Fibroblast of skin of left biceps (primary cell): ENCODE results near the gene ZNF276.
"Not testable (repeated sequence)": the region's sequence is repeated elsewhere in the genome, so short reads cannot be mapped to it uniquely, and the experiment has no call there.

Experiments
- DNase-seq, 2 experiments: peaks; one replicate each; pipeline ENCODE4 v3.0.0-alpha.2; 2013; ENCODE audit warnings: low read depth in 2 of 2

ZNF276 gene

DNA sequence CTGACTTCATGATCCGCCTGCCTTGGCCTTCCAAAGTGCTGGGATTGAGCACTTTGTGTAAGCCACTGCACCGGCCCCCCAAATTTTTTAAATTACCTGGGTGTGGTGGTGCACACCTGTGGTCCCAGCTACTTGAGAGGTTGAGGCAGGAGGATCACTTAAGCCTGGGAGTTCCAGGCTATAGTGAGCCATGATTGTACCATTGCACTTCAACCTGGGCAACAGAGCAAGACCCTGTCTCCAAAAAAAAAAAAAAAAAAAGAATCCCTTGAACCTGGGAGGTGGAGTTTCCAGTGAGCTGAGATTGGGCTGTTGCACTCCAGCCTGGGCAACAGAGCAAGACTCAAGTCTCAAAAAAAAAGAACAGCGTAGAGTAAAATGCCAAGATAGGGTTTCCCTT, 15.2 kb downstream of the ZNF276 start:
- DNase-seq: no peak

DNA sequence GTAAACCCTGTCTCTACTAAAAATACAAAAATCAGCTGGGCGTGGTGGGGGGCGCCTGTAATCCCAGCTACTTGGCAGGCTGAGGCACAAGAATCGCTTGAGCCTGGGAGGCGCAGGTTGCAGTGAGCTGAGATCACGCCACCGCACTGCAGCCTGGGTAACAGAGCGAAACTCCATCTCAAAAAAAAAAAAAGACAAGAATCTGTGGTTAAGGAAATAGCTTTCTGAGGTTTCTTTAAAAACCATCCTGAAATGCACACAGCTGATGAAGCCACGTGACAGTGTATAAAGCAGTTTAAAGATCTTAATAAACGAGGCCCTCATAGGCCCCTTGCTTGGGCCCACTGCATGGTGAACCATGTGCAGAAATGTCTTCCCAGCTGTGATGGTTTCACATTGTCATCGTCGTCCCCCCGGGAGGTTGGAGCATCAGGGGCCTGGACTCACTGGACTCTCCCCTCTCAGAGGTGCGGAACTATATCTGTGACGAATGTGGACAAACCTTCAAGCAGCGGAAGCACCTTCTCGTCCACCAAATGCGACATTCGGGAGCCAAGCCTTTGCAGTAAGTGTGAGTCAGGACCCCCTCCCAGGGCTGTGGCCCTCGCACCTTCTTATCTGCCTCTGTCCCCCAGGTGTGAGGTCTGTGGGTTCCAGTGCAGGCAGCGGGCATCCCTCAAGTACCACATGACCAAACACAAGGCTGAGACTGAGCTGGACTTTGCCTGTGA, 16.2 kb downstream of the ZNF276 start:
- no peak for DNase-seq

DNA sequence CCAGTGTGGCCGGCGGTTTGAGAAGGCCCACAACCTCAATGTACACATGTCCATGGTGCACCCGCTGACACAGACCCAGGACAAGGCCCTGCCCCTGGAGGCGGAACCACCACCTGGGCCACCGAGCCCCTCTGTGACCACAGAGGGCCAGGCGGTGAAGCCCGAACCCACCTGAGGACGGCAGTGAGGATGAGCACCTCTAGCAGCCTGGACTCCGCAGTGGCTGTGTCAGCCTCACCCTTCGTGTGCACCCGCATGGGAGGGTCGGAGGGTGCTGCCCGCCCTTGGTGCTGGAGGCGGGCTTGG, 16.7 kb downstream of the ZNF276 start:
- no peak for DNase-seq

DNA sequence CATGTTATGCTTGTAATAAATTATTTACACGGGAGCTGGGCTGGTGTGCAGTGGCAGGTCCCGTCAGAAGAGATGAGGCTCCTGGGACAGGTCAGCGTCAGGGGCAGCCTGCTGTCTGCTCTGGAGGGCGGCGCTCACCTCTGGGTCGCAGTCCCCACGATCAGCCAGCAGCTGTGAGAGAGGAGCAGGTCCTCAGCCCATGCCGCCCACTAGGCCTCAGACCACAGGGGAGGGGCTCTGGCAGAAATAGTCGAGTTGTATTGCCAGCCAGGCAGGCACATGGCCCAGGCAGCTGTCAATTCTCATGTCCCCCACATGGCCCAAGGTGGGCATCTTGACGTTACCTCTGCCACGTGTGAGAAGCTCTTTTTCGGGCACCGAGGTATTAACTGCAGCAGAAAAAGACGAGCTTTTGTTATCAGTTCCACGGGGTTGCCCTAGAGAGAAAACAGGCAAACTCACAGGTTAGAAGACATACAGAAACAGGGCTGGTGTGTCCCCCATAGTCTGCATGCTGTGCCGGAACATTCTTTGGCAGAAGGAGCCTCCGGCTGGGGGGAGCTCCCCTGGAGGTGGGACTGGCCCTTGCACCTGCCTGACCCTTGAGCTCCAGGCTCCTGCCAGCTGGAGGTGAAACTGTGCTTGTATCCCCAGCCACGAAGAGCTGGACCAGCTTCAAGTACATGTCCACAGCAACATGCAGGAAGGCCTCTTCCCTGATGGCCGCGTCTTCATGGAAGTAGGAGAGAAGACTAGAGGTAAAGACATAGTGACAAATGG, 17.4 kb downstream of the ZNF276 start:
- DNase-seq: no peak

DNA sequence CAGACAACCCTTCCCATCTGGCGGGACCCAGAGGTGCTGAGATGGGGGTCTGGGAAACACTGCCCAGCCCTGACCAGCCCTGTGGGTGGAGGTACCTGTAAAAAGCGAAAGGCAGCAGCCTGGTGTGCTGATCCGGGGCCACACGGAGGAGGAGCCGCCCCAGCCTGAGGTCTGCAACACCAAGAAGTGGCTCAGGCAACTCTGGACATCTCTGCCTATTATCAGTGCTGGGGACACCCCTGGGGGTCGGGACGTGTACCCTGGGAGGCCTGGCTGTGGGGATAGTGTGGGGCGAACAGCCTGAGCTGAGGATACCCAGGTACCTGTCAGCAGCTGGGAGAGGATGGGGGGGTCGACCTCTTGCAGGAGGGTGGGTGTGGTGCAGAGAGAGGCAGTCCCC, 18.0 kb downstream of the ZNF276 start:
- DNase-seq: no peak

DNA sequence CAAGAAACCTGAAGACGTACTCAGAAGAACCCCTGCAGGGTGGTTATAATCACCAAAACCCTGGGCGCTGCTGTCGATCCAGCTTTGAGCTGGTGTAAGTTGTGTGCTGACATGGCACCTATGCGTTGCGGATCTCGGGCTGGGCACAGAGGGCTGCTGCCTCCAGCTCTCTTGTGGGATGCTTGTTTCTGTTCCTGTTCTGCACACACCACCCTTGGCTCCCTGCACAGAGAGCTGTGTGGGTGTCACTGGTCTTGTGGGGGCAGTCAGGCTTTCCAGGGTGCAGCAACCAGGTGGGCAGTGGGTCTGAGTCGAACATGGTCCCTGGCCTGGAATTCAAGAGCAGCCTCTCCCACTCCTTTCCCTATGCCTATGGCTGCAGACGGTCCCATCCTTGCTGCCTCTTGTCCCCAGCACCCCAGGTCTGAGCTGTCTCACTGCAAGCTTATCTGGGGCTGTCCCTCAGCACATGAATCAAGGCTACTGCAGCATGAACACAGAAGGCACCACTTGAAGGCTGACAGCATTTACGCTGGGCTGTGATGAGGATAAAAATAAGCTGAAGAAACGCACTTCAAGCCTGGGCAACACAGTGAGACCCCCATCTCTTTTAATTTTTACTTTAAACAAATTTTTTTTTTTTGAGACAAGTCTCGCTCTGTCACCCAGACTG, 20.1 kb downstream of the ZNF276 start:
- no peak for DNase-seq

DNA sequence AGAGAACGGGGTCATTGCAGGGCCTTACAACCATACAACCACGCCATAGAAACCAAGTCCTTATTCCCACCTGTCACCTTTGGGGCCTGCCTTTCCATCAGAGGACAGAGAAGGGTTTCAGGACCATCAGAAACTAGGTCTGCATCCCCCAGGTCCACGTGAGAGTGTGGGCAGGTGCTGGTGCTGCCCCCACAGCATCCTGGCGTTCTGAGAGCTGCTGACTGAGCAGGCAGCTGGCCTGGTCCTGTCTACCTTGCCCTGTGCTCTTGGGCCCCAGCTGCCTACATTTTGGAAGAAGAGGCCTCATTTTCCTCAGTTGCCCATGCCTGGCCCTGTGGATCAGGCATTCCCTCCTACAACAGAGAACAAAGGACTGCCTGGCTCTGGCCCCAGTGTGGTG, 21.6 kb downstream of the ZNF276 start:
- no peak for DNase-seq

DNA sequence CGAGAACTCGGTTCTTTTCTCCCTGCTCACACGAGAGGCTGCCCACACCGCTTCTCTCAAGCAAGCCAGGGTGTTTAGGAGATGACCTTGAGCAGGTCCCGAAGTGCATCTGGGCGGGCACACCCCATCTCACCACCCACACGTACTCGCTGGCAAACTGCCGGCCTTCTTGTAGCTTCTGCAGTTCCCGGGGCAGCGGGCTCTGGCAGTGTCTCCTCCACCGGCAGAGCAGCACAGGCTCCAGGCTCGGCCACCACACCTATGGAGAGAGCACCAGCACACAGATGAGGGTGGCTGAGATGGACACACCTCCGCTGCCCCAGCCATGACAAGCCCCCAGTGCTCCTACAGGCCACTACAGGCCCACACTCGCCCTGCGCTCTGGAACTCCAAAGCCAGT, 23.5 kb downstream of the ZNF276 start:
- no peak for DNase-seq

DNA sequence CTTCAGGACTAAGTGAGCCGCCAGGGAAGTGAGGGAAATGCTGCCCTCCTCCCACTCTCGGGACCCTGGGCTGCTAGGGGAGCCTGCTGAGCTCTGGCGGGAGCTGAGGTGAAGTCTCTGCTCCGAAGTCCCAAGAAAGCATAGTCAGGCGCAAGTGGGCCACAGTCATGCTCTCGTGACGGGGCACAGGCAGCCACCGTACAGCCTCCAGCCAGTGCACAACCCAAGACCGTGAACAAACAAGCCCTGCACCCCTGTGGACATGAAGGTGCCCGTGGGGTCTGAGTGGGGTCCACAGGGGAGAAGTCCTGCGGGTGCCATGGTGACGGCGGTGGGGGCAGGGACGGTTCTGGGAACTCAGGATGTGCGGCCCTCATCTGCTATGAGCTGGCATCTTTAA, 24.7 kb downstream of the ZNF276 start:
- DNase-seq: no peak

DNA sequence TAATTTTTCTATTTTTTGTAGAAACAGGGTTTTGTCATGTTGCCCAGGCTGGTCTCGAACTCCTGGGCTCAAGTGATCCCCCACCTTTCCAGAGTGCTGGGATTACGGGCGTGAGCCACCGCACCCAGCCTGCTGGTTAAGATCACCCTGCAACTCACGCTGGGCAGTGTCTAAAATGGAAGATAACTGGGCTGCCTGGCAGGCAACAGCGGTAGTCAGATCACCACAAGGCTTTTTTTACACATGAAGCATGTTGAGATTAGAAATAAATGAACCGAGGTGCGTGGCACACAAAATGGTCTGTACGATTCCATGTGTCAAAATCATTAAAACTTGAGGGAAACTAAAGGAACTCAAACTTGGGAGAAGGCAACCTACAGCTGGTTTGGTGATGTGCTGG, 26.7 kb downstream of the ZNF276 start:
- no peak for DNase-seq

DNA sequence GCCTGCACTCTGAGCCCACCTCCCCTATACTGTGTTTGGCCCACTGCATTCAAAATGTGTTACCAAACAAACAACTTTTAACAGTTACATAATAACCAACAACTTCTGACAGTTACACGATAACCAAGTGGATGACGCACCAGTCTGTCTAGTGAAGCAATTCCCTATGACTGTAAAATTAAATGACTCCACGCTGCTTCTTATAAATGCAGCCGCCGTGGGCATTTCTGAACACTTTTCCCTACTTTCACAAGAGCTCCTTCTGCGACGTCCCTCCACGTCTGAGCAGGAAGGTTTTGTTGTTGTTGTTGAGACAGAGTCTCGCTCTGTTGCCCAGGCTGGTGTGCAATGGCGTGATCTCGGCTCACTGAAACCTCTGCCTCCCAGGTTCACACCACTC, 27.6 kb downstream of the ZNF276 start:
- DNase-seq: no peak

DNA sequence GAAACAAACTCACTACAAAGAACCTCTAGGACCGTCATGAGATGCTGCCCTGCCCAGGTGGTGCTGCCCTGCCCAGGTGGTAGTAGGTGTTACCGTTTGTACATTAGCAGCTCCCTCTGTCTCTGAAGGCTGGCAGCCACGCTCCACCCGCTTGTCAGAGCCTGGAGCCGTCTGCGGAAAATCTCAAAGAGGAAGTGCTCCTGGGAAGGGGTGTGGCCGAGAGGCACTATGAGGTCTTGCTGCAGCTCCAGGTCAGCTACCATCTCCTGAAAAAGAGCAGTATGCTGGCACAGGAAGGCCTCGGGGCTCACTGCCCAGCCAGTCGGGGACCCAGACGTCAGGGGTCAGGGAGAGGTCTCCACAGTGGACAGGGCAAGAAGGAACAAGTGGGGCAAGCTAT, 28.3 kb downstream of the ZNF276 start:
- no peak for DNase-seq

DNA sequence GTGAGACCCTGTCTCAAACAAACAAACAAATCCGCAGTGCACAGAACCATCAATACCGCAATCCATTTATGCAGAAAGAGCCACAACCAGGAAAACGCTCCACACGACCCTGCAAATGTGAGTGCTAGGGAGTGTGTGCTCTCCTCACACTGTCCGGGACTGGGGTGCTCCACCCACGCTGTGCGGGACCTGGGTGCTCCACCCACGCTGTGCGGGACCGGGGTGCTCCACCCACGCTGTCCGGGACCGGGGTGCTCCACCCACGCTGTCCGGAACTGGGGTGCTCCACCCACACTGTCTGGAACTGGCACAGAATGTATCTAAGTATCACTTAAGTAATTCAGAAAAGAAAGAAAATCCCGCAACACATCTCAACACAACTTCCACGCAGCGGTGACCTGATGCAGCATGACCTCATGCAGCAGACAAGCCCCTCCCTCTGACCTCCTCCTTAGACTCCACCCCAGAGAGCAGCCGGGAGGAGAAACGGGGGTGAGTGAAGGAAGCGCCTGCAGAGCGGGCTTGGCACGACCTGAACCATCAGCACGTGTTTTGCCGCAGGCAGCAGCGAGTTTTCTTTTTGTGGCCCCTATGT, 38.5 kb downstream of the ZNF276 start:
- DNase-seq: no peak

DNA sequence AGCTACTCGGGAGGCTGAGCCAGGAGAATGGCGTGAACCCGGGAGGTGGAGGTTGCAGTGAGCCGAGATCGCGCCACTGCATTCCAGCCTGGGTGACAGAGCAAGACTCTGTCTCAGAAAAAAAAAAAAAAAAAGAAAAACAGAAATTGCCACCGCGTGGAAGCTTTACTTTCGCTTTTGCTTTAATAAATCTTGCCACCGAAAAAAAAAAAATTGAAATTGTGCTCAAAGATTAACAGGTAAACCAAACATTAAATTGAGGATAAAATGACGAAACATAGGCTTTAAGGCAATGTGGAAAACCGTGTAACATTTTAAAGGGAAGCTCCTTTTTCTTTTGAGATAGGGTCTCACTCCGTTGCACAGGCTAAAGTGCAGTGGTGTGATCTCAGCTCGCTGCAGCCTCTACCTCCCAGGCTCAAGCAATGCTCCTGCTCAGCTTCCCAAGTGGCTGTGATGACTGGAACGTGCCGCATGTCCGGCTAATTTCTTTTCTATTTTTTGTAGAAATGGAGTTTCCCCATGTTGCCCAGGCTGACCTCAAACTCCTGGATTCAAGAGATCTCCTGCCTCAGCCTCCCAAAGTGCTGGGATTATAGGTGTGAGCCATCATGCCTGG, 40.1 kb downstream of the ZNF276 start:
- no peak for DNase-seq

DNA sequence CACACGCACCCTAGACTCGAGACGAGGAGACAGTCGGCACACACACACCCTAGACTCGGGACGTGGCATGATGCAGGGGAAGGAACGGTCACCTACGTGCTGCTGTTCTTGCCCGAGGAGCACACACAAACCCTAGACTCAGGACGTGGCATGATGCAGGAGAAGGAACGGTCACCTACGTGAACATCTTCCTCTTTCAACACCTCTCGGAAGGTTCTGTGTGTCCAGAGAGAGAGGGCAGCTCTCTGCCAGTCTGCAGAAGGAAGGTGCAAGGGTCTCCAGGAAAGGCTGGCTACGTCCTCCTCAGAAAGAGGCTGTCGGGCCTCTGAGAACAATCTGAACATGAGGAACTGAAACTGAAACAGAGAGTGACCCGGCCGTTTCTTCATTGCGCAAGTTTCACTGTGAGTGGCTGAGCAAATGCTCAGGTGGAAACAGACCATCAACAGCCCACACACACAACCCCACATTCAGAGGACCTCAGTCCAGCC, 43.4 kb downstream of the ZNF276 start:
- no peak for DNase-seq

DNA sequence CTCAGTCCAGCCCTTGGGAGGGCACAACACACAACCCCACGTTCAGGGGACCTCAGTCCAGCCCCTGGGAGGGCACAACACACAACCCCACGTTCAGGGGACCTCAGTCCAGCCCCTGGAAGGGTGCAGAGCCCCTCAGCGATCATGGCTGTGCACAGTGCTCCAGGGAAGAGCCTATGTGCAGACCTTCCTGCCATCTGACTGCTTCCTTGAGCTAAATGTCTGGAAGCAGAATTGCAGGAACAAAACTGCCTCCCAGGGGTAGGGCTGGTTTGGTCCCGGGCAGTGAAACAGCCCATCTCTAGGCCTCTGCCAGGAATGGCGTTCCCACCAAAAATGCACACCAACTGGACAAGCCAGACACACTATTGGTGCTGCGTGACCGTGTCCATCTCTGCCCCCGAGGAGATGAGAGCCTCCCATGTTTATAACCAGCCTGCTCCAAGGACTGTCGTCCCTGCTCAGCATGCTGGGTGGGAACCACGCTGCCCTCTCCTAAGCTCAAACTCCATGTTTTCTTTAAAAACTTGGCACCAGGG, 44.0 kb downstream of the ZNF276 start:
- DNase-seq: no peak

DNA sequence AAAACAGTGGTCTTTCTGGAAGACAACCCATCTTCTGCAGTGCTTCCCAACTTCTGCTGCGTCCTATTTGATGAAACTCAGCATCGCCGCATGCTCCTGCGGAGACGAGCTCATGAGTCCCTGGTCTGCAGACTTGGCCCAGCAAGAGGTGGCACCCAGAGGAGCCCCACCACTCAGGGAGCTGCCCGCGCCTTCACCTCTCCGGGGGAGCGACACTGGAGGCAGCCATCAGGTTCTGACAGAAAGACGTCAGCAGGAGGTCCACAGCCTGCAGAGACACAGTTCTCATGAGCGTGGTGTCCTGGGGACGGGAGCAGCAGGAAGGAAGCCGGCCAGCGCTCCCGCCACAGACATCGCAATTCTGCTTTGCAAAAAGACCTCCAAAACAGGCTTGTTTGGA, 49.0 kb downstream of the ZNF276 start:
- no peak for DNase-seq

DNA sequence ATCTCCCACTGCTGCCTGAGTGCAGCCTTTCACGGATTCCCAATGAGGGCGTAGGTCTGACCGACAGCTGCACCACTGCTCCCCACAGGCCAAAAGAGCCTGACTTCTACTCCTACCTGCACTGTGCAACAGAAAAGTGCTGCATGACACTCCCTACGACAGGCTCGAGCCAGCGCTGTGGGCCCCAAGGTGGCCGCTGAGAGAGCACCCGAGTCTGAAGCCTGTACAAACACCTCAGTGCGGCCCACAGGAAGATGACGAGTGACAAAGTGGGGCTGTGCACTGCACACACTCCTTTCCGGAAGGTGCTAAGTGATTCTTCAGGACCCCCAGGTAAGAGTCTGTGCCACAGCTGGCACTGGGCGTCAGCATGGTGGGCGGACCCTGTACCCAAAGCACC, 53.9 kb downstream of the ZNF276 start:
- no peak for DNase-seq

DNA sequence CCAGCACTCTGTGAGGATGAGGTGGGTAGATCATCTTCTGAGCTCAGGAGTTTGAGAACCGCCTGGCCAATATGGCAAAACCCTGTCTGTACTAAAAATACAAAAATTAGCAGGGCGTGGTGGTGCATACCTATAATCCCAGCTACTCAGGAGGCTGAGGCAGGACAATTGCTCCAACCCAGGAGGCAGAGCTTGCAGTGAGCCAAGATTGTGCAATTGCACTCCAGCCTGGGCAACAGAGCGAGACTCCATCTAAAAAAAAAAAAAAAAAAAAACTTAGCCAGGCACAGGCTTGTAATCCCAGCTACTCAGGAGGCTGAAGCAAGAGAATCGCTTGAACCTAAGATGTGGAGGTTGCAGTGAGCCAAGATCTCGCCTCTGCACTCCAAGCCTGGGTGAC, 56.9 kb downstream of the ZNF276 start:
- not testable (repeated sequence) for DNase-seq

DNA sequence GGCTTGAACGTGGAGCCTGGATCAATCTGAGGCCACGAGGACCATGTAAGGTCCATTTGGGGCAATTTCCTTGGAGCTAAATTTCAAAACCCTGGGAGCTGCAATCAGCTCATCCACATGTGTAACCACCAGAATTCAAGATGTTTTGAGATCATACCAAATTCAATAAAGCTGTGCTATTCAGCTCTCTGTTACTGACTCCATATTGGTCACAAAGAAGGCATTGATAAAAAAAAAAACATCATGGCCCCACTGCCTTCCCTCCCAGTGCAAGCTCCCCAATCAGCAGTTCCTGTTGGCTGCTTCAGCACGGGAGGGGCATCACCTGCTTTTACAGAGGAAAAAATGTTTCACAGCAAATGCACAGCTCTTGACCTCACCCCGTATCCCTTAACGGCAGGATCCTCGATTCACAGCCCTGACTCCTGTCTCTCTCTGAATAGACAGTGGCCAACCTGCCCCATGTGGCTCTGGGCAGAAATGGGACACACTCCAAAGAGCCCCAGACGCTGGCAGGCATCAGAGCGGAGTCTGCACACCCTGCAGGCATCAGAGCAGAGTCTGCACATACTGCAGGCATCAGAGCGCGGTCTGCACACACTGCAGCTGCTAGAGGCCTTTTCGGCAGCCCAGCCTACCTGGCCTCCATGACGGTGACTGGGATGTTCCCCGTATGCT, 58.0 kb downstream of the ZNF276 start:
- no peak for DNase-seq

DNA sequence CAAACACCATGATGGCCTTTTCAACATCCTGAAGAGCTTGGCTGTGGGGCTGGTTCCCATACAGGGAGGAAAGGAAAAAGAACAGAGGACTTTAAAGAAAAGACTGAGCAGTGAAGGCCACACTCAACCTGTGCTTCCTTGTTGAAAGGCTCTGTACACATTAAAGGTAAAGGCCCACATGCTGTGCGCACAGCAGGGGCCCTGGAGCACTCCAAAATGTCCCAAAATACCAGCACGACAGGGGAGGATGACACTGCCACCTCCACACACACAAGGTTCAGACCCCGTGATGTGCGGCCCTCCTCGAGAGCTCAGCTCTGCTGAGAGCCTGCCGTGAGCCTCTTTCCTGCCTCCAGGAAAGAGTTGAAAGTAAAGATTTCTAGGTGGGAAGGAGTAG, 58.6 kb downstream of the ZNF276 start:
- DNase-seq: no peak
